Measurements from ENCODE around the gene COQ8A.
"Not testable (repeated sequence)": the region's sequence is repeated elsewhere in the genome, so short reads cannot be mapped to it uniquely, and the experiment has no call there.

The COQ8A gene

DNA sequence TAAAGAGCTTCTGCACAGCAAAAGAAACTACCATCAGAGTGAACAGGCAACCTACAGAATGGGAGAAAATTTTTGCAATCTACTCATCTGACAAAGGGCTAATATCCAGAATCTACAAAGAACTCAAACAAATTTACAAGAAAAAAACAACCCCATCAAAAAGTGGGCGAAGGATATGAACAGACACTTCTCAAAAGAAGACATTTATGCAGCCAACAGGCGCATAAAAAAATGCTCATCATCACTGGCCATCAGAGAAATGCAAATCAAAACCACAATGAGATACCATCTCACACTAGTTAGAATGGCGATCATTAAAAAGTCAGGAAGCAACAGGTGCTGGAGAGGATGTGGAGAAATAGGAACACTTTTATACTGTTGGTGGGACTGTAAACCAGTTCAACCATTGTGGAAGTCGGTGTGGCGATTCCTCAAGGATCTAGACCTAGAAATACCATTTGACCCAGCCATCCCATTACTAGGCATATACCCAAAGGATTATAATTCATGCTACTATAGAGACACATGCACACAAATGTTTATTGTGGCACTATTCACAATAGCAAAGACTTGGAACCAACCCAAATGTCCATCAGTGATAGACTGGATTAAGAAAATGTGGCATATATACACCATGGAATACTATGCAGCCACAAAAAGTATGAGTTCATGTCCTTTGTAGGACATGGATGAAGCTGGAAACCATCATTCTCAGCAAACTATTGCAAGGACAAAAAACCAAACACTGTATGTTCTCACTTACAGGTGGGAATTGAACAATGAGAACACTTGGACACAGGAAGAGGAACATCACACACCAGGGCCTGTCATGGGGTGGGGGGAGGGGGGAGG lies 10.6 kb upstream of the COQ8A start:
- not testable (repeated sequence) for DNase-seq (ENCODE audit: low spot score)

DNA sequence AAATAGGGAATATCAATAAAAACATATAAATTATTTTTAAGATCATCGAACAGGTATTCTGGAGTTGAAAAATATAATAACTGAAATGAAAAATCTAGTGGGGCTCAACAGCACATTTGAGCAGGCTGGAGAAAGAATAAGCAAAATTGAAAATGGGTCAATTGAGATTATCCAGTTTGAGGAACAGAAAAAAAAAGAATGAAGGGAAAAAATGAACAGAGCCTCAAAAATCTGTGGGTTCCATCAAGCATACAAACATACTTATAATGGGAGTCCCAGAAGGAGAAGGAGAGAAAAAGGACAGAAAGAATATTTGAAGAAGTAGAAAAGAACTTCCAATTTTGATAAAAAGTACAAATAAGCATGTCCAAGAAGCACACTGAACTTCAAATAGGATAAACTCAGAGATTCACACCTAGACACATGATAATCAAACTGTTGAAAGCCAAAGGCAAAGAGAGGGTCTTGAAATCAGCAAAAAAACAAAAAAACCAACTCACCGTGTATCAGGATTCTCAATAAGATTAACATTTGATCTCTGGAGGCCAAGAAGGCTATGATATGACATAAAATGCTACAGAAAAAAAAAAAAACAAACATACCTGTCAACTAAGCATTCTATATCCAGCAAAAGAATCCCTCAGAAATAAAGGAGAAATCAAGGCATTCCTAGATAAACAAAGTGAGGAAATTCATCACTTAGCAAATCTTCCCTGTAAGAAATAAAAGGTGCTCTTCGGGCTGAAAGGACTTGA lies 5.4 kb upstream of the COQ8A start:
- no peak for DNase-seq (ENCODE audit: low spot score)

DNA sequence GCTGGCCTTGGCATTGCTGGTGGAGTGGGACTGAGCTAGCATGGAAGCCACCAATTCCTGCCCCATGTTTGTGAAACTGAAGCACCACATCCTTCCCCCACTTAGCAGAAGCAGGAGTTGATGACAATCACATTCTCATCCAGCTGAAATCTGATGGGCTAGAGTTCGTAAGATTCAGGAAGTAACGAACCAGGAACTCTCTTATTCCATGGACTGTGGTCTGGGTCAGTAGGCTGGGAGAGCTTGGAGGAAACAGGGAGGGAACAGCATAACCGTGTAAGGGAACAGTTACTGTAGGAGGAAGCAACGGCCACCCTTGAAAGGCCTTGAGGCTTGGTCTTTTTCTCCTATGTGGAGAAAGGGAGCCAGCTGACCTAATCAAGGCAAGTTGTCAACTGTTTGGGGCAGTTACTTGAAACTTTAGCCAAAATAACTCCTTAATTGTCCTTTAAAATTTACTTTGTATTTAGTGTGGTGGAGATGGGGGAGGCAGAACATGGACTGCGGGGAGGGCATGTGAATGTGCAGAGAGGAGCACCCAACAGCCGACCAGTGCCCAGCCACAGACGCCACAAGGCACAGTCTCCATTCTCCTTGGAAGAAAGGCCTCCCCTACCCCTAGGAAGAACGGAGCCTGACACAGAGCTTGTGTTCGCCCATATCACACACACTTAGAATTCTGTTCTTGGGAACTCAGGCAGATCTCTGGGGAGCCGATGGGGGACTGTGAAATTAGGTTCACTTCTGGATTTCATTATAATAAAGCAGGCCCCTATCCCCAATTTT lies 2.0 kb upstream of the COQ8A start:
- no peak for DNase-seq (ENCODE audit: low spot score)

DNA sequence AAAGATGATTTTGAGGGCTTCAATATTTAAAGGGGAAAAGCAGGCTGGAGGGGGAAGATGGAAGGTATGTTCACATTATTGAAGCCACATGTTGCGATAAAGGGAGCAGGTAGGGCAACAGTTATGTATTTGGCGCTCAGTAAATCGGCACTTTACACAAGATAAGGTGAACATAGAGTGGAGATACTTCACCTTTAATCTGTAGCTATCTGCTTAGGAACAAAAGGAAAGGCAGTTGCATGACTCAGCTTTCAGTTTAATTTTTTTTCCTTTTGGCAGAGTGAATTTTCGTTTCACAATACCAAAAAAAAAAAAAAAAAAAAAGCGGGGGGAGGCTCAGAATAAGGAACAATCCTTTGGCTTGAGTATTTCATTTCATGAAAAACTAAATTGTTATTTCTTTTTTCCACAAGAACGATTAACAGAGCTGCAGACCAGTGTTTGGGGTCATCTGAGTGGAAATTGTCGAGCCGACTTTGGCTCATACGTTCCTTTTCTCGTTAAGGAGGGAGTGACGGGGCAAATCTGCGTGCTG lies 1.1 kb upstream of the COQ8A start:
- DNase-seq (ENCODE audit: low spot score) = peak; percentile 26

DNA sequence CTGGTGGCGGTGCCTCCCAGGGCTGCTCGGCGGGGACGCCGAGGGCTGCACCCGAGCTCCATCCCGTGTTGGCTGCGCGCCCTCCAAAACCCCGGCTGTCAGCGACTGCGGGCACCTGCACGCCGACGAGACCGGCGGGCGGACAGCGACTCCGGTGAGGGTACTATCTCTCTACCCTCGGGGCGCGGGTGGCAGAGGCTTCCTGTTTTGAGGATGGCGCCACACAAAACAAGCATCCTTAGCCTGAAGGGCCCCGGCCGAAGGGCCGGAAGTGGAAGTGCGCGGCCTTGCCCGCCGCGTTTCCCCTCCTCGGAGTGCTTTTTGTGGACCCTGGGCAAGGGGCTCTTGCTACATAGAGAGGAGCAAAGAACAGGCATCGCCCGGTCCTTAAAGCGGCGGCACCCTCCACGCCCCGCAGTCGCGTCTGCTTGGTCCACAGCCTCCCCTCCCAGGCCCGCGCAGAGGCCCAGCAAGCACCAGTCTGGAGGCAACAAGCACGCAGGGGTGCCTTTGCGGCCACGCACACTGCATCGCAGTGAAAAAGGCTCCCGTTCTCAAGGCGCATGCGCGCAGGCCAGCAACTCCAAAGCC lies 561 bp upstream of the COQ8A start:
- peak; percentile 72 for DNase-seq (ENCODE audit: low spot score)

DNA sequence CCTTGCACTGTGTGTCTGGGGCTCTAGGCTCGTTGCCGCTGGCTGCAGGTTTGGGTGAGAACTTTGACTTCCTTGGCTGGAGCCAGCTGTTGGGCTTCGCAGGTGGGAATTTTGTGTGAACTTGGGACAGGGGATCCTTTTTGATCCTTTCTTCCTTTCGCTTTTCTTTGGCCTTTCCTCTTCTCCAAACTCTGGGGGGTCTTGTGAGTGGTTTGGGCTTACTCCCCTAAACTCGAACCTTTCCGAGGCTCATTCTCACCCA lies 643 bp downstream of the COQ8A start:
- no peak for DNase-seq (ENCODE audit: low spot score)

DNA sequence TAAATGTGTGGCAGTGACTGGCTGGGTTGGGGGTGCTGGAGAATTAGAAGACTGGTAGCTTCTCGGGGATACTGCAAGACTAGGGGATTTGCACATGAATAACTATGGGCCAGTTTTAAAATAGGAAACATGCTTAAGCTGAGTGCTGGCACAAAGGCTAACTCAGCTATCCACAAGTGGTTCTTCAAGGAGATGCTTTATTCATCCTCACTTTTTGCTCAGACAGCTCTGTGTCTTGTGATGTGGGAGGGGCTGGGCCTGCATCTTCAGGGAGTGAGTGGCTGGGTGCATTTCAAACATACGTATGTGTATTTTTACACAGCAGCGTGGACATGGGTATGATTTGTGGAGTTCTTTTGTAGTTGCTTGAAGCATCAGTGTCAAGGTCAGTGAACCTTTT lies 2.3 kb downstream of the COQ8A start:
- no peak for DNase-seq (ENCODE audit: low spot score)

DNA sequence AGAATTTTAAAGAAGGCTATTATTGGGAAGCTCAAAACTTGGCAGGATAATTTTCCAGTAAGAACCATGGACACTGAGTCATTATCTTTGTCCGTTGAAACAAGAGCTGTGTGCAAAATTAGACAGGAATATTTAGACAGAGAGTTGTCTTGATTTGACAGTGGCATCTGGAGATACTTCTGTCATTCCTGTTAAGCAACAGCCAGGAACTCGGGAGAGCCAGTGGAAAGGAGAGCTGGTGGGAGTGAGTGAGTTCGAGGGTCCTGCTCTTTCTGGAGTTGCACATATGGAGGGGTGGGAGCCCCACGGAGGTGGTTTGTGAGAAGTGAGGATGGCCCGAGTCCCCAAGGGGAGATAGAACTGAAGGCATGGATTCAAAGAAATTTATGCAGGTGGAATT lies 3.1 kb downstream of the COQ8A start:
- DNase-seq (ENCODE audit: low spot score) = no peak

DNA sequence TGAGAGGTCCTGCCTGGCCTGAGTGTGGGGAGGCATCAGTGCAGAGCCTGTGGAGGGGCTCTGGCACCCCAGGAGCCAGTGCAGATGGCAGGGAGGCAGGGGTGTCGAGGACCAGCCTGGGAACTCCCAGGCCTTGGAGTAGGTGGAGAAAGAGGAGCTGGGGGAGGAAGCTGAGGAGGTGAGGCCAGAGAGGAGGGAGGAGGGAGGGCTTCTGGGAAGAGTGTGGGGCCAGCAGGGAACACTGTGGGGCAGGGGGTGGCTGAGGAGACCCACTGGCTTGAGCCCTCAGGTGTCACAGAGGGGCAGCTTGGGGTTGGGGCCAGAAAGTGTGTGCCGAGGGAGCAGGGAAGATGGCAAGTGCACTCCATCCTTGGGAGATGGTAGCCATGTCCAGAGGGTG lies 3.8 kb downstream of the COQ8A start:
- no peak for DNase-seq (ENCODE audit: low spot score)

DNA sequence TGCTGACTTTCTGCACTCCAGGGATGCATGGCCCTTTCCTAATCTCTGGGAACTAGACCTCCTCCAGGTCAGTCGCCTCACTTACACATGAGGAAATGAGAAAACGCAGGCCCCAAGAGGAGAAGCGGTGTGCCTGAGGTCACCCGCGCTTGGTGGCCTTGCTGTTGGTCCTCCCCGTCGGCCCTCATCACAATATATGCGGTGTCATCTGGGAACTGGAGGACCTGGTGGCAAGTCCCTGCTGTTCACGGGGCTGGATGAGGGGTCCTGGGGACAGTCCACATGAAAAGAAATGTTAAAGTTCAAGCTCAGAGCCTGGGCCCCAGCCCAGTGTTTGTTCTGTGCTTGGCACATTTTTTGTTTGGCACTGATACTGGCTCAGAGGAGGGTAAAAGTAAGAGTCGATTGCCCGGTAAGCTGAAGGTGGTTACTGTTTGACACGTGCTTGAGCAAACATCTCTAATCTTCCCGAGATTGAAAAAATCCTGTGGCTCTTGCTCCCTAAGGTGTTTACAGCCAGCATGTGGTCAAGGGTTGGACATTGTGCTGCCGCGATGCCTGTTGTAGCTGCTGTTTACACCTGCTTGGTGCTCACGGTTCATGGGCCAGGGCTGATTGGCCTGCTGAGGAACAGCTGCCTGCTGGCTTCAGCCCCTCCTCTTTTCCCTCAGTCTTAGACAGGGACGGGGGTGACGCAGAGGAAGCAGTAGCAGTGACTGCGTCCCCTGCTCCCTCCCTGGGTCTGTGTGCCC lies 5.2 kb downstream of the COQ8A start:
- no peak for DNase-seq (ENCODE audit: low spot score)

DNA sequence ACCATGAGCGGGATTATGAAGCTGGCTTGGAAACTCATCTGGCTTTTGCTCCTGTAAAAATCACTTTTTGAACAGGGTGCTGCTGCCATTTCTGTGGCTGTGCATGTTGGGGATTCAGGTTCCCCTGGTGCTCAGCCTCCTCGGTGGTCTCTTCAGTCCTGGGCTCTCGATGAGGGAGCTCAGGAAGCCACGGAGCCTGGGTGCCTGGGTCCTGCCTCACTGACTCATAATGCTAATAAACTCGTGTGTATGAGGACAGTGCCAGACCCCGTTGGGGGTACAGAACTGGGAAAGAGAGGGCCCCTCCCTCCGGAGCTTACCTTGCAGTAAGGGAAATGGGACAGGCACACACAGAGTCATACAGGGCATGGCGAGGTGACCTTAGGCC lies 5.8 kb downstream of the COQ8A start:
- DNase-seq (ENCODE audit: low spot score) = no peak

DNA sequence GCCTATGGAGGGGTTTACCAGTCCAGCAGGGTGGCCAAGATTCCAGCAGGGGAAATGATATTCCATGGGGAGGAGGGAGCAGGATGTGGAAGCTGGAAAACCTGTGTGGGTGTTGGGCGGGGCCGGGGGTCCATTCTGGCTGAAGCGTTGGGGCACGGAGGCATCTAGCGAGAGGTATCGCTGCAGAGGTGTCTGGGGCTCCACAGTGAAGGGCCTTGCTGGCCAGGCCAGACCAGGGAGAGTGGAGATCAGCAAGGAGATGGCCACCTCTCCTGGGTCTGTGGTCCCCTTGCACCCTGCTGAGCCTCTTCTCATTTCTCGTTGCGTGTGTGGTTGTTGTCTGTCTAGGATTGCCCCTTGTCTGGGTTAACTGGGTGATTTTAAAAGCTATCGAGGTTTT lies 6.2 kb downstream of the COQ8A start:
- no peak for DNase-seq (ENCODE audit: low spot score)

DNA sequence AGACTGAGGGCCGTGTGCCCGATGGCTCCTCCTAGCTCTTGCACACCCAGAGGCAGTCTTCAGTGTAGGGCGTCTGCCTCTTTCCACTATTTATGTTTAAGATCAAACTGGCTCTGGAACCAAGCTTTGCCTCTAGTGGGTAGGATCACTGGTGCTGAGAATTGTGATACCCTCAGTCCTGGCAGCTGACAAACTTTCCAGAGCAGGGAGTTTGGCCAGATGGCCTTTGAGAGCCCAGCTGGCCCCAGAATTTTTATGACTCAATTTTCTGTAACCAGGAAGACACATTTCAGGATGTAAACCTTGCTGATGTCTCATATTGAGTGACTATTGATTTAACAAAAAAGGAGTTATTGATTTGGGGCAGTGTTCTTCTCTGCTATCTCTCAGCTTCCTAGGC lies 6.7 kb downstream of the COQ8A start:
- no peak for DNase-seq (ENCODE audit: low spot score)

DNA sequence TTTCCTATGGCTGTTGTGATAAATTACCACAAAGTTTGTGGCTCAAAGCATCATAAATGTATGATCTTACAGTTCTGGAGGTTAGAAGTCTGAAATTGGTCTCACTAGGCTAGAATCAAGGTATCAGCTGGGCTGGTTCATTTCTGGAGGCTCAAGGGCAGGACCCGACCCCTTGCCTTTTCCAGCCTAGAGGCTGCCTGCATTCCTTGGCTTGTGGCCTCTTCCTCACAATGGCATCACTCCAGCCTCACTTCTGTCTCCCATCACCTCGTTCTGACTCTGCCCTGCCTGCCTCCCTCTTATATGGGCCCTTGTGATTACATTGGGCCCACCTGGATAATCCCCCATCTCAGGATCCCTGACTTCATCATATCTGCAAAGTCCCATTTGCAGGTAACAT lies 8.0 kb downstream of the COQ8A start:
- no peak for DNase-seq (ENCODE audit: low spot score)

DNA sequence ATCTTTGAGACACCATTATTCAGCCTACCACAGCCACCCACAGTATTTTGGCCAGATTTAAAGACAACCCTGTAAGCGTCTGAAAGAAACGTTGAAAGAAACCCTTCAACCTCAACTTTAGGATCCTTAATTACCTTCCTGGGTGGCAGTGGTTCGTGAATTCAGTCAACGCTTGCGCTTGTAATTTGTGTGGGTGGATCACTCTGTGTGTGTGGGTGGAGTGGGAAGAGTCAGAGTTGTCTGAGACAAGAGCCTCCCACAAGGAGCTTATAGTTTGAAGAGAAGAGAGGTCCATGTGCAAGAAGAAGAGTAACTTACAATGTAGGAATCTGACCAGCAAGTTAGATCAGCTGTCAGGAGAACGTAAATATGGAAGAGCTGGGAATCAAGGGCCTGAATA lies 8.4 kb downstream of the COQ8A start:
- no peak for DNase-seq (ENCODE audit: low spot score)

DNA sequence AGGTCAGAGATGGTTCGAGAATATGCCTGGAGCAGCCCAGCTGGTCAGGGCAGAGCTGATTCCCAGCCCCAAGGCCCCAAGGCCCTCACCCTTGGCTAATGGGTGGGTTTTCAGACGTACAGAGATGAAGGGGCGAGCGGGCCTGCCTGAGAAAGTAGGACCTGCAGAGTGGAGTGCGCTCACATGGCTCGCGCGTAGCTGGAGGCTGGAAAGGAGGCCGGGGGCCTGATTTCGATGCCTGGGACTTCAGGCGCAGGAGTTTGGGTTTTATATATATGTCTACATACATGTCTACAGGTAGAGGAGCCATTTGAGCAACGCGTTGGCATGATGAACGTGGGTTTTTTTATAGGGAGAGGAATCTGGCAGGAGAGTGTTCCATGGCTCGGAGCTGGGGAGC lies 8.9 kb downstream of the COQ8A start:
- DNase-seq (ENCODE audit: low spot score) = no peak

DNA sequence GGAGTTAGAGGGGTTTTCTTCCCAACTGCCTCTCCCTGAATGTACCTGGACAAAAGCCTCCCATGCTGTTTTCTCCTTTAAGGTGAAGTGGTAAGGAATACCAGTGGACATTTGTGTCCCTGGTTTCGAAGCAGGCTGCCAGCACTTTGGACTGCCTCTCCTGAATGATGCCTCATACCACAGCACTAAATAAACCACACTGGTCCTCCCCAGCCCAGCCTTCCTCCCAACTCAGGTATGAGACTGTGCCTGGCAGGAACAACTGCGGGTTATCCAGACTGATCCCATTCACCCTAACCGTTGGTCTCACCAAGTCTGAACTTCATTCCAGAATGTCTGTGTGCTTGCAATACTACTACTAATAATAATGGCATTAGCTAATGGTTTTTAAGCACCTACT lies 9.3 kb downstream of the COQ8A start:
- no peak for DNase-seq (ENCODE audit: low spot score)

DNA sequence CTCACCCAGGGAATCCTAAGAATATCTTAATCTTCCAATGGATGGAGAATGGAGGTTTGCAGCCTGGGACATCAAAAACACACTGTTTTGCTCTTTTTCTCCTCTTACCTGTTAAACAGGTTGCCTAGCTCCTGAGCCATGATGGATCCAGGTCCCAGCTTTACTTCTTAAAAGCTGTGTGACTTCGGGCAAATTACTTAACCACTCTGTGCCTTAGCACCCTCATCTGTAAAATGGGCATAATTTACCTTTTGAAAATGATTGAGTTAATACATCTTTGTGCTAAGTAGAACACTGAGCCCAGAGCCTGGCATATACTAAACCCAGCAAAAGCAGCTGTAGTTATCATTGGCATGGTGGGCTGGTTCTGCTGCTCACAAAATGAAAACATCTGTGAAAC lies 10.2 kb downstream of the COQ8A start:
- no peak for DNase-seq (ENCODE audit: low spot score)

DNA sequence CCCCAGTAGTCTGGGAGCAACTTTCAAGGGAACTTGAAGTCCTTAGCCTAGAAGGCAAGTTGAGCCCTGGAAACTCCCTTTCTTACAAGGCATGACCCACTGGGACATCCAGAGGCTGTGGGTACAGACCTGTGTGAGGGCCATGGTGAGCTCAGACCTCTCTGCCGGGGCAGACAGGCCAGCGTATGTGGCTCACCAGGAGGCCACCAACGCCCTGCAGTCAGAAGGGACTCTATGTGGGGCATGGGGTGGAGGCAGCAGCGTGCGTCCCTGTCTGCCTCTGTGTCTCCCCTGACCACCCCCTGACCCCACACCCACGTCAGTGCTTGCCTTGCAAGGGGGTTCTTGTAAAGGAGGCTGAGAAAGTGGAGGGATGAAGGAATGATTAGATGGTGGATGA lies 10.8 kb downstream of the COQ8A start:
- DNase-seq (ENCODE audit: low spot score) = no peak

DNA sequence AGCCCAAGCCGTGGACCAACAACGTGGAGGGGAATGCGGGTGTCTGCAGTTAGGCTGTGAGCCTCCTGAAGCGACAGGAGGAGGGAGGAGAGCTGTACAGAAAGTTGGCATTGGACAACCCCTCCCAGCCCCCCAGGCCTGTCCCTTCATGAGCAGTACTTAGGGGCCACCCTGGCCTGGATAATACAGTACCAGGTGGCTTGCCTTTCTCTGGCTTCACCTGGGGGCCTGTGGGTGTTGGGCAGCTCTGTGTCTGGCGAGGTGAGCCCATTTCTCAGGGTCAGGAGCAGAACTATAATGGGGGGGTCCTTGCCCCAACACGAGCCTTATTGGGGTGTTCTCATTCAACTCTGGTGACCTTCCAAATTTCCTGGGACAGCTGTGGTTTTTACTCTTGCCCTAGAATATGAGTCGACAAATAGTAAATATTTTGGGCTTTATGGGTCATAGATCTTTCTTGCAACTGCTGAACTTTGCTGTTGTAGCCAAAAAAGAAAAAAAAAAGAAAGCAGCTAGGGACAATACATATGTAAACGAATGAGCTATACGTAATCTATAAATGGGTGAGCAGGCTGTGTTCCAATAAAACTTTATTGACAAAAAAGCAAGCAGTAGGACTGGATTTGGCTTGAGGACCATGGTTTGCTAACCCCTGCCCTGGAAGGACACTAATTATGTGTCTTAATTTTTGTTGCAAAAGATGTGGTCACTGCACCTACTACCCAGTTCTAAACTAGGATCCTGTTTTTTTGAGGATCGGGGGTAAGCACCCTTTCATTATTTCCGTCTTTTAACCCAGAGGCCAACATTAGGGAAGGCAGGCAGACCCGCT lies 11.4 kb downstream of the COQ8A start:
- no peak for DNase-seq (ENCODE audit: low spot score)

DNA sequence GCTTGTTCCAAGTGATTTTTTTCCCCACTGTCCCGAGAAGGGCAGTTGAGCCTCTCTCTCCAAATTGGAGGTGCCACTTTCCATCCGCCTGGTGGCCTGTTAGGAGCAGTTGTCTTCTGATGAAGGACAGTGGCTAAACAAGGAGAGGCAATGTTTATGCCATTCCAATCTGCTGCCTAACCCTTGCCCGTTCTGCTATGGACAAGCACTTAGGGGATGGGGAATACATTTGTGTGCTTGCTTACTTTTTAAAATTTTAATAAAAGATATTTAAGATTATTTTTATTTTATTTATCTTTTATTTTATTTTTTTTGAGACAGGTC lies 12.0 kb downstream of the COQ8A start:
- no peak for DNase-seq (ENCODE audit: low spot score)

All from putamen (tissue), 1 donor.